PC-3 (cell line): ENCODE measurements around the gene CLDN11.

Source experiments
- EZH2 ChIP-seq: fragments of 300-600 bp; sonication (generic); IDR thresholded peaks from one replicate; pipeline ENCODE4 v1.6.1; 2017; ENCODE audit warnings: antibody characterized with exemption, mild to moderate bottlenecking, low read length; ENCODE audit not compliant: unreplicated experiment
- TF ChIP-seq, protein P1 (sequence below): fragments of 300-600 bp; sonication (generic); conservative IDR thresholded peaks from 2 replicates; pipeline ENCODE4 v1.5.1; 2017; ENCODE audit warnings: antibody characterized with exemption, low read depth, mild to moderate bottlenecking, low read length

DNA sequence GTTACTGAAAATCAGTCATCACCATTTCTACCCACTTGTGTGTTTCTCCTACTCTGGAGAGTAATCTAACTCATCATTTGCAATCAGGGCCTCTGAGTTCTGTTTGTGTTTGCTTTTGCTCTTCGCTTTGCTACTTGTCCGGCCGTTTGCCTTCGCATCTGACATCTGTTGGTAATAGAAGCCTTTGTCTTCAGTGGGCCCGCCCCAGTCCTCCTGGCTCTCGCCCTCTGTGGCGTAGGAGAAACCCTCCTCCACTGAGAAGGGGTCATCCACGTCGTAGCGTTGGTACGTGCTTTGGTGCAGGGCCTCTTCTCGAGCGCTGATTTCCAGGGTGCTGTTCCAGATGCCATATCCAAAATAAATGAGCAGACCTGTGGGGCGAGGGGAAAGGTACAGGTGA, 48.3 kb downstream of the CLDN11 start:
- TF ChIP-seq EZH2 = no peak
- TF ChIP-seq, protein P1, sequence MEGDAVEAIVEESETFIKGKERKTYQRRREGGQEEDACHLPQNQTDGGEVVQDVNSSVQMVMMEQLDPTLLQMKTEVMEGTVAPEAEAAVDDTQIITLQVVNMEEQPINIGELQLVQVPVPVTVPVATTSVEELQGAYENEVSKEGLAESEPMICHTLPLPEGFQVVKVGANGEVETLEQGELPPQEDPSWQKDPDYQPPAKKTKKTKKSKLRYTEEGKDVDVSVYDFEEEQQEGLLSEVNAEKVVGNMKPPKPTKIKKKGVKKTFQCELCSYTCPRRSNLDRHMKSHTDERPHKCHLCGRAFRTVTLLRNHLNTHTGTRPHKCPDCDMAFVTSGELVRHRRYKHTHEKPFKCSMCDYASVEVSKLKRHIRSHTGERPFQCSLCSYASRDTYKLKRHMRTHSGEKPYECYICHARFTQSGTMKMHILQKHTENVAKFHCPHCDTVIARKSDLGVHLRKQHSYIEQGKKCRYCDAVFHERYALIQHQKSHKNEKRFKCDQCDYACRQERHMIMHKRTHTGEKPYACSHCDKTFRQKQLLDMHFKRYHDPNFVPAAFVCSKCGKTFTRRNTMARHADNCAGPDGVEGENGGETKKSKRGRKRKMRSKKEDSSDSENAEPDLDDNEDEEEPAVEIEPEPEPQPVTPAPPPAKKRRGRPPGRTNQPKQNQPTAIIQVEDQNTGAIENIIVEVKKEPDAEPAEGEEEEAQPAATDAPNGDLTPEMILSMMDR = no peak
